NCI-H82 treated with DMSO at 0.1 percent for 48 hours (cell line): Measurements from ENCODE around the gene RAI14.
"Not testable (repeated sequence)": the region's sequence is repeated elsewhere in the genome, so short reads cannot be mapped to it uniquely, and the experiment has no call there.

Experiments used
- DNase-seq: peaks from one replicate; lab custom pipeline; 2025; ENCODE audit not compliant: unreplicated experiment; lab: John Stamatoyannopoulos, UW

The RAI14 gene

DNA sequence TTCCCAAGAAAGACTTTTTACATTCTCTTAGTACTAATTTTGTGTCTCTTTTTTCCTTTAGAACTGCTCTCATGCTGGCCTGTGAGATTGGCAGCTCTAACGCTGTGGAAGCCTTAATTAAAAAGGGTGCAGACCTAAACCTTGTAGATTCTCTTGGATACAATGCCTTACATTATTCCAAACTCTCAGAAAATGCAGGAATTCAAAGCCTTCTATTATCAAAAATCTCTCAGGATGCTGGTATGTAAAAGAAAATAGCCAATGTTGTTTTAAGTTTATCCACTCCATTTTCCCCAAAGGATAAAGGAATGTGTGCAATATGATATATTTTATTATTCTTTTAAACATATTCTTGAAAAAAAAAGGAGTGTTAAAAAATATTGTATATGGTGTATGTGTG, 155.6 kb downstream of the RAI14 start:
- DNase-seq = no peak

DNA sequence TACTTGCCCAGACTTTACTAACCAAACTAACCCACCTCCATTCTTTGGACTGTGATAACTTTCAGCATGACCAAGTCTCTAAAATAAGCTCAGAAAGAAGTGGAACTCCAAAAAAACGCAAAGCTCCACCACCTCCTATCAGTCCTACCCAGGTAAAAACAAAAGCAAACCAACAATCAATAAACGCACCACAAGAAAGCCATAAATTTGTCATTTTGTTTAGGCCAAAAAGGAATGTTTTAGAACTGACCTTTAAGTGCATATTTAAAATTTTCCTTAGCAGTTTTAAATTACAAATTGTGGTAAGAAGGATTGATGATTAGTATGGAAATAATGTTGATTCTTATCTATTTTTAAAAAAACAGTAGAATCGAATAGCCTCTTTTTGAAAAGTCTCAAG, 157.4 kb downstream of the RAI14 start:
- DNase-seq = no peak

DNA sequence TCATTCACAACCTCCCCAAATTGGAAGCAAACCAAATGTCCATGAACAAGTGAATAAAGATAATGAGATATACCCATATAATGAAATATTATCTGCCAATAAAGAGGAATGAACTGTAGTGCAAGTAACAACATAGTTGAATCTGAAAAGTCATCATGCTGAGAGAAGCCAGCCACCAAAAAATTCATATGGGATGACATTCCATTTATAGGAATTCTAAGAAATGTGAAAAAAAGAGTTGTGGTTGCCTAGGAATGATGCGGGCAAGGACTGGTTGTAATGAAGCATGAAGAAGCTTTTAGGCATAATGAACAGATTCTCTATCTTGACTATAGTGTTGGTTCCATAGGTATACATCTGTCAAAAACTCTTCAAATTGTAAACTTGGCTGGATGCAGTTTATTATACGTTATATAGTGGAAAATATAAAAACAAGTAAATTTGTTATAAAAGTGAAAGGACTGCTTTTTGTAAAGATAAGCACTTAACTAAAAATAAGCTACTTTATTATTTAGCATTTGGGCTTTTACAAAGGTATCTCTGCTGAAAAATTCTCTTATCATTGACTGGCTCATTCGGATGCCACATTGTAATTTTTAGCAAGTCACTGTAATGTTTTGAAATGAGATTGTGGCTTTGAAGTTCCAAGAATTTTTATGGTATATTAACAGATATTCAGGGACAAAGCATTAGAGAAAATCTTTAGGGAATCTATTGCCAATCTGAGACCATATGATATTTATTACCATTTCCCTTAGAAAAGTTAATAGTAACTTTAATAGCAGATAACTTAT, 161.6 kb downstream of the RAI14 start:
- DNase-seq = no peak

DNA sequence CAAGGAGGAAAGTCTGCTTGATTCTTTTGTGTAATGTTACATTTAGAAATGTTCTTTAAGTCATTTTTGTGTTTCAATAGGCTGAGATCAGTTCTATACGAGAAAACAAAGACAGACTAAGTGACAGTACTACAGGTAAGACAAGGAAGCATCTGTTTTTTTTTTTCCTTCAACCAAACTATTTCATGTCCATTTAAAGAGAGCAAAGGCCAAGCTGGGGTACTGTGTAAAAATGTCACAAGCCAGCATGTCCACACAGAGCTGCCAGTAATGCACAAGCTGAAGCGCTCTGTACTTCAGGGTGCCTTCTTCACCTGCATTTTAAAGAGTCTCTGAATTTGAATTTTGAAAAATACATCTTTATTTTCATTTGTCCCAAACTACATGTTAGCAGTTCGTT, 162.6 kb downstream of the RAI14 start:
- no peak for DNase-seq

DNA sequence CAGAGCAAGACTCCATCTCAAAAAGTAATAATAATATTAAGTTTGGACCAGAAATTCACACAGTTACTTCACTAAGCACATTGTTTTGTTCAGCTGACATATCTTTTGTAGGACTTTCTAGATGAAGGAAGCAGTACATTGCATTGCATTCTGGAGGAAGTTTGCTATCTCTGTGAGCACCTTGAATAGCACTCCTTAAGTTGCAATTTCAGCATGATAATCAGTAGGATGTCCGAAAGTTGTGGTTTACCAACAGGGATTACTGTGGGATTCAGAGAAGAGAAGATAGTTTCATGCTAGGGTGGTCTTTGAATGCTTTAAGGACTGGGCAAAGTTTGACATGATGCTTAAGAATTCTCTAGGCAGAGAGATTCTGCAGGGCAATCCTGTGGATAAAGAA, 164.5 kb downstream of the RAI14 start:
- DNase-seq = no peak

DNA sequence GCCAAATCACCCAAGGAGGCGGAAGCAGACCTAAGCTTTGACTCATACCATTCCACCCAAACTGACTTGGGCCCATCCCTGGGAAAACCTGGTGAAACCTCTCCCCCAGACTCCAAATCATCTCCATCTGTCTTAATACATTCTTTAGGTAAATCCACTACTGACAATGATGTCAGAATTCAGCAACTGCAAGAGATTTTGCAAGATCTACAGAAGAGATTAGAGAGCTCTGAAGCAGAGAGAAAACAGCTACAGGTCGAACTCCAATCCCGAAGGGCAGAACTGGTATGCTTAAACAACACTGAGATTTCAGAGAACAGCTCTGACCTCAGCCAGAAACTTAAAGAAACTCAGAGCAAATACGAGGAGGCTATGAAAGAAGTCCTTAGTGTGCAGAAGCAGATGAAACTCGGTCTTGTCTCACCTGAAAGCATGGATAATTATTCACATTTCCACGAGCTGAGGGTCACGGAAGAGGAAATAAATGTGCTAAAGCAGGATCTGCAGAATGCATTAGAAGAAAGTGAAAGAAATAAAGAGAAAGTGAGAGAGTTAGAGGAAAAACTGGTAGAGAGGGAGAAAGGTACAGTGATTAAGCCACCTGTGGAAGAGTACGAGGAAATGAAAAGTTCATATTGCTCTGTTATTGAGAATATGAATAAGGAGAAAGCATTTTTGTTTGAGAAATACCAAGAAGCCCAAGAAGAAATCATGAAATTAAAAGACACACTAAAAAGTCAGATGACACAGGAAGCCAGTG, 167.0 kb downstream of the RAI14 start:
- no peak for DNase-seq

DNA sequence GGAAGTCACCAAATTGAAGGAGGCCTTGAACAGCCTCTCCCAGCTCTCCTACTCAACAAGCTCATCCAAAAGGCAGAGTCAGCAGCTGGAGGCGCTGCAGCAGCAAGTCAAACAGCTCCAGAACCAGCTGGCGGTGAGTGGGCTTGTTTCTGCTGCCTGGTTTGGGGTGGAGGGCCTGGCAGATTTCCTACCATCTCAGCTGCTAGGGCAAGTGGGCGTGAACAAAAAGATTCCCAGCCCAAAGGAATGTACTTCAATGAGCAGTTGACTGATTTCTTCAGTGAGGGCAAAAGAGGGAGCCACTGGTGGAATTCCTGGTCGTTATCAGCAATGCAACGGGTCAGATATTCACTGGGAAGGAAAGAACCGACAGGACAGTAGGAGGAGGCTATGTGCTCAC, 170.2 kb downstream of the RAI14 start:
- no peak for DNase-seq

DNA sequence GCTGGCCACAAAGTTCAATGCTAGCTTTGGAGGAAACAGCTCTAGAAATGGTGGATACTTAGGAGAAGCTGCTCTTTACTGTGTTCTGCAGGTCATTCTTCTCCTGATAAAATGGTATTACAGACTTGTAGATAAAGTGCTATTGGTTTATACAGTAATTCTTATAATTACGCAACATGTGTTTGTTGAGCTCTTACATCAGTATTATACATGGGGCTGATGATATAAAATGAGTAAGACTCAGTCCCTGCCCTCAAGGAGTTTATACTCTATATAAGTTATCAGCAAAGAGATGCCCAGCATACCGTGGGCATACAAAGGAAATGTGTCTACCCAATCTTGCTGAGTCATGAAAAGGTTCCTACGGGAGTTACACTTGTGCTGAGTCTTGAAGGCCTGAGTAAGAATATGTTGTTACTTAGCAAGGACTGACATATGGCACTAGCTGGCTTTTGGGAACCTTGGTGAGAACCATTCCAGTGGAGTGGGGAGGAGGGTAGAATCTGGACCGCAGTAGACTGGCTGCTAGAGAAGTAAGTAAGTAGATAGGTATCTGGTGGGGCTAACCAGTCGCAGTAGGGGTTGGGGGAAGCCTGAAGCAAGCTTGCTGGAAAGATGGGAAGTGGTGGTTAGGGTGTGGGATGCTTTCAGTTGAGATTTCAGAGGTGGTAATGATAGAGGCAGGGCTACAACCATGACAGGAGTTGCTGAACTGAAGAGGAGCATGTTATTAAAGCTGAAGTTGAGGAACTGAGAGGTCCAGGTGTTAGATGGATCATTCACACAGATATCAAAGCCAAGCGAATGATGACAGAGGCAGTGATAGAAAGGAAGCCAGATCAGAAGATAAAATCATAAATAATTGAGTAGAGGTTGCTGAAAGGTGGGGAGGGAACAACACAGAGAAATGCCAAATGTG, 171.7 kb downstream of the RAI14 start:
- no peak for DNase-seq

DNA sequence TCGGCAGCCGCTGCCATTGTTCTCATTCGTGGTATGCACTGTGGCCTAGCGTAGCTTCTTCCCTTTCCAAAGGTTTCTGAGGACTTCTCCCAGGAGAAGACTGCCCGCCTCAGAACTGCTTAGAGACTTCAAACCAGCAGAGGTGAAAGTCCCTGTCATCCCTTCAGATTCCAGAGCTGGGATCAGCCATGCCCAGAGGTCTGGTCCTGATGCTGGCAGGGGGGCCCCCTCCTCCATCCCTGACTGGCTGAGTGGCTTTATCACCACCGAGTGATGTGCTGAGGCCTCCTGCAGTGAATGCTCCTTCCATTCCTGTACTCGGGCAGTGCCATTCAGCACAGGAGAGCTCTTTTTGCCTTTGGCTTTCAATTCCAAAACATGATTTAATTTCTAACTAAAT, 174.7 kb downstream of the RAI14 start:
- not testable (repeated sequence) for DNase-seq

DNA sequence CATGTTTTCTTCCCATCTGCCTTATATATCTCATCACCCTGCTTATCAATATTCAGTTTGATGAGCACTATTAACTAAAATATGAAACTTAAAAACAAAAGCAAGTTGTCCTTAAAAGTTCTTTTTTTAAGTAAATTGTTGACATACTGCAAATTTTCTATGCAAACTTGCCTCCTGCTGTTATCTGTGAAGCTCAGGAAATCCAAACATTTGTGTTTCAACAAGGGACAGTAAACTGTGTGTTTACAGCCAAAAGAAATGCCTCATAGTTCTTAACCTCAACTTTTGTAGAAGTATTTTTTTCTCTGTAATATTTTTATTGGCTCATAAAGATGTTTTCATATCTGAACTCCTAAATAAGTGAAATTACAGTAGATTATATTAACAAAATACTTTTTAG, 175.2 kb downstream of the RAI14 start:
- DNase-seq = no peak

DNA sequence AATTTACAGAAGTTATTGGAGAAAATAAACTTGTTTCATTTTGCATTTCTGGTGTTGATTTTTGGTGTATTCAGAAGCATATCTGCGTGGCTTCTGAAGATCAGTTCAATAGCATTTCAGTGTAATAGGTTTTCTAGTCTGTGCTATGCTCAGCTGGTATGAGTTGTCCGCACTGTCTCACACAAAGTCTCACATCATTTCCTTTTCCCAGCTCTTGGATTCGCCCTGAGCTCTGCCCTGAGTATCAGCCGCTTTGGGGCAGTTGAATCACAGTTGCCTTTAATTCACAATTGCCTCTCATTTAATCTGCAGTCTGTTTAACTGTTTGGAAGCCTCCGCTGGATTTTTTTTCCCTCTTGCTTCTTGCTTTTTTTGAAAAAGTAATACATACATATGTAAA, 176.4 kb downstream of the RAI14 start:
- no peak for DNase-seq

DNA sequence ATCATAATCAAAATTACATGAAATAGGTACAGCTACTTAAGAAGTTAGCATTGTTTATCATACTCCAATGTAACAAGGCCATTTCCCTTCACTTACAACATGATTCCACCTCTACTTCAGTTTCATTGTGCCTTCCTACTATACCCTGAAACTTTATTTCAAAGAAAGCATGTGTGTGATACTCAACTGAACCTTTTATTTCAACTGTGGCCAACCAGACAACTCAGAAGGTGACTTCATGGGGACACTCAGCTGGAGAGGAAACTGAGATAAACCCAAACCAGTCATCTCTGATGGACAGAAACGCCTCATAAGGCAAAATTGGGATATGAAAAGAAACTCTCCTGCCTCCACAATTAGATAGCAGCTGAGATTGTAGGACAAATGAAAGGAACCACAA, 177.0 kb downstream of the RAI14 start:
- DNase-seq = no peak

DNA sequence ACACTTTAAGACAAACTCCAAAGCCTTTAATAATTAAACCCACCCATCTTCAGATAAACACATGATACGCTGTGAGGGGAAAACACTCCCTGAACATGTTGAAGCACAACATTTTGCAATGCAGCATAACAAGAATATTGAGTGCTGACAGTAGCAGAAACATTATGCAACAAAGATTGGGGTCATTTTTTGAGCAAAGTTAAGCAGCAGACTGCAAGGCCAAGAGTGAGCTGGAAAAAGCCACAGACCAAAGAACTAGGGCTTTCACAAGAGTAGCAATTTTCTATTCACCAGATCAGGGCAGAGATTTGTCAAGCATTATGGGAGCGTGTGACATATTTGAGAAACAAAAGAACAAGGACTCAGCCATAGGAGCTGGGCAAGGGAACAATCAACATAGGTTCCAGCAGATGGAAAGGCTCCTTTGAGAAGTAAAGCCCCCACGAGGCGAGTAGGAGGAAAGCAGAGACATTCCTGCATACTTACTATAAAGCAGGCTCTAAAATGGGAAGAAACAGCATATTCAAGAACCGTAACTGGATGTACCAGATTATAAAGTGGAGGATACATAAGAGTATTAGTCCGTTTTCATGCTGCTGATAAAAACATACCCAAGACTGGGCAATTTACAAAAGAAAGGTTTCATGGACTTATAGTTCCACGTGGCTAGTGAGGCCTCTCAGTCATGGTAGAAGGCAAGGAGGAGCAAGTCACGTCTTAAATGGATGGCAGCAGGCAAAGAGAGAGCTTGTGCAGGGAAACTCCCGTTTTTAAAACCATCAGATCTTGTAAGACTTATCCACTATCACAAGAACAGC, 178.1 kb downstream of the RAI14 start:
- no peak for DNase-seq

DNA sequence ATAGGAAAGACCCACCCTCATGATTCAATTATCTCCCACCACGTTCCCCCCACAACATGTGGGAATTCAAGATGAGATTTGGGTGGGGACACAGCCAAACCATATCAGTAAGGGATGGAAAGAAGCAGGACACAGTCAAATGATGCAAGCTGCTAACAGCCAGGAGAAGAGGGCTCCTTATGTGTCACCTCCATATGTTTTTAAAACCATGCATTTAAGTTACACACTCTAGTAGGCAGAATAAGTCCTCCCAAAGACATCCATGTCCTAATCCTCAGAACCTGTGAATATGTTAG, 178.6 kb downstream of the RAI14 start:
- no peak for DNase-seq

DNA sequence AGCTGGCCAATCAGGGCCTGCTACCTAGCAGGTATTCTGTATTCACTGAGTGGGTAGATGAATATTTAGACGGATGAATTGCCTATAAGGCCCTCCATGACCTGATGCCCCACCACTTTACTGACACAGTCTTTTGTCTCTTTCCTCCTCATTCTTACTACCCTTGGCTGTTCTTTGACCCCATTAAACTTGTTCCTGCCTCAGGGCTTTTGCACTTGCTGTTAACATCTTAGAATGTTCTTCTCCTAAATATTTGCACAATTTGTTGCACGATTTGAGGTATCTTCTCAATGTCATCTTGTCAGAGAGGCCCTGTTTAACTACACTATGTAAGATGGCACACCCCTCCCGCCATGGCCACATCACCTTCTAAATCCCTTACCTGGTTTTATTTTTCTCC, 179.5 kb downstream of the RAI14 start:
- no peak for DNase-seq

DNA sequence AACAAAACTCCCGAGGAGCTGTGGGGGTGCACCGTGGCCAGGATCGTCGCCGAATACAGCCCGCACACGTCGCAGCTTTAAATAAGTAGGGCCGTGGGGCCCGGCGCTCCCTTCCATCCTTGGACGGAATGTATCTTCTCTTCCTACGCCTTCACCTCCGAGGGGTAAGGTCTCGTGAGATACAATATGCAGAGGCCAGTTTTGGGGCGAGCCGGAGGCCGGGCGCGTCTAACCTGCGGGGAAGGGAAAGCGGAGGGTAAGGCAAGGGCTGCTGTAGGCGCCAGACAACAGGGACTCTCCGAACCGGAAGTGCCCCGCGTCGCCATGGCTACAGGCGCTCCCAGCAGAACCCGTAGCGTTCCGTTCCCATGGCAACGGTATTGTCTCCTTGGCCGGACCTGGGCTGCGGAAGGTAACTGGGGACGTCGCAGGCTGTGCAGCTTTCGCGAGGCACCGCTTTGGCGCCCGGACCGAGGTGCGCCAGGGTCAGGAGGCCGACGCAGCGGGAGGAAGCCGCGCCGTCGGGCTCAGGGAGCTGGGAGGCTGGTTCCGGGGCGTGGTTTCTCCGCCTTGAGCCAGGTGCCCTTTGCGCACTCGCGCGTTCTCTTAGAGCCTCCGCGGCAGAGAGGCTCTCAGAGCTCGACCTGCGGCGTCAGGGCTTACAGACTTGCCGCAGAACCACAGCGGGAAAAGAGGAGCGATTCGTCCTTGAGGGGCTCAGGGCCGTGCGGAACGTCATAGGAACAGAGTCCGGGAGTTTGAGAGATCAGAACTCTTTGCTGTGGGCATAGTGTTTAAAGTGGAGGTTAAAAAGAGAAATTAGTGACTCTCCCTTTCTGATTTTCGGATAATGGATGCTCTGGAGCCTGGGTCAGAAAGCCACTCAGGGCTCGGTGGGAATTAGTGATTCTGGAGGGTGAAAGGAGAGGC, 182.9 kb downstream of the RAI14 start, which contains the start of gene TTC23L:
TTC23L (plus strand) TSS at position 380 of the 930 bp plus-strand sequence. CDS start 1,508 bp downstream, outside the sequence.
- DNase-seq = peak; percentile 61

DNA sequence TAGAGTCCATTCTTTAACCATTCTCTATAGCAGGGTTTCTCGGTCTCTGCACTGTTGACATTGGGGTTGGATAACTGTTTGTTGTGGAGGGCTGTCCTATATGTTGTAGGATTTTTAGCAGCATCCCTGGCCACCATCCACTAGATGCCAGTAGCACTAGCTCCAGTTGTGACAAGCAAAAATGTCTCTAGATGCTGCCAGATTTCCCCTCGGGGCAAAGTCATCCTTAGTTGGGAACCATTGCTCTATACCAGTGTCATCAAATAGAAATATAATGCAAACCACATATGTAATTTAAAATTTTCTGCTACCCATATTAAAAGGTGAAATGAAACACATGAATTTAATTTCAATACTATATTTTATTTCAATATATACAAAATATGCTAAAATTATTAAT, 185.7 kb downstream of the RAI14 start:
- DNase-seq = no peak

DNA sequence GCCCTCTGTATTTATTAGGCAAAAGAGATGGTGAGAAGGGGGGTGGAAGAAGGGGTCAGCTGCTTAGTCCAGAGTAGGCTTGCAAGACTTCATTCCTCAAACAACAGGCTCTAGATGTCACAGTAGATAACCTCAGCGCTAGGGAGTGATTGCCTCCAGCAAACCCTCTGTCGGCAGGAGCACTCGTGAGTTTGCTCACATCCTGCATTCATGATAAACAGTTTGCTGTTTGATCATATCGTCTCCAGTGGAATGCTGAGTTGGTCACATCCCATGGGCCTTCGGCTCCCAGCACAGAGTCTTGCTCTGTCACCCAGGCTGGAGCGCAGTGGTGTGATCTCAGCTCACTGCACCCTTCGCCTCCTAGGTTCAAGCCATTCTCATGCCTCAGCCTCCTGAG, 186.4 kb downstream of the RAI14 start:
- DNase-seq = no peak

DNA sequence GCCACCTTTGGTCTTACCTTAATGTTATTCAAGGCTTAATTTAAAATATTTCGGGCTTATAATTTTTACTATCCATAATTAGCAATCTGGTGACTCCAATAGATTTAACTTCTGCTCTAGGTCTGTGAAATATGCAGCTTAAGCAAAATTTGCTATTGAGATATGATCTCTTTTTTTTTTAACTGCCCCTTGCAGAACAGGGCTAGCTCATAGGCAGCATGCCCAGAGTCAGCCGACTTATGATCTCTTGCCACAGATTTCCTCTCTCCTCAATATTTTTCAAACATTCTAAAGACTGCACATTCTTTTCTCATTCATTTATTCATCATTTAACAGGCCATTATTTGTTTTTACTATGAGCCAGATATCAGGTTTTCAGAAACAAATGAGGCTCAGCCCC, 187.4 kb downstream of the RAI14 start:
- DNase-seq = no peak

DNA sequence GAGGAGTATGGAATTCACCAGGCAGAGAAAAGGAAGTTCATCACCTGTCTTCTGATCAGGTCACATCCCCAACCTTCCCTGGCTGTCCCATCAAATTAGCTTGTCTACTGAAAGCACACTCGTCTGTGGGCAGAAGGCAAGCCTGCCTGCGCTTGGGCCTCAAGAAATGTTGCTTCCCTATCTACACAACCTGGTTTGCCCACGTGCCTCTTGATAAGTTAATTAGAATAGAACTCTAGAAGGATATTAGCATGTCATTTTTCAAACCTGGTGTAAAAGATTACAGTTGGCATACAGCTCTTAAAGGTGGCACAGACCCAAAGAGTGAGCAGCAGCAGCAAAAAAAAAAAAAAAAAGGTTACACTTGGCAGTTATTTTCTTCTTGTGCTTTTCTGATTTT, 188.0 kb downstream of the RAI14 start:
- no peak for DNase-seq
